GM04504 (cell line): Measurements from ENCODE around the gene CTRB2.
"Not testable (repeated sequence)": the region's sequence is repeated elsewhere in the genome, so short reads cannot be mapped to it uniquely, and the experiment has no call there.

Experiments
- DNase-seq: peaks from one replicate; pipeline ENCODE4 v3.0.0-alpha.2; 2012; ENCODE audit warnings: low read depth

The CTRB2 gene

DNA sequence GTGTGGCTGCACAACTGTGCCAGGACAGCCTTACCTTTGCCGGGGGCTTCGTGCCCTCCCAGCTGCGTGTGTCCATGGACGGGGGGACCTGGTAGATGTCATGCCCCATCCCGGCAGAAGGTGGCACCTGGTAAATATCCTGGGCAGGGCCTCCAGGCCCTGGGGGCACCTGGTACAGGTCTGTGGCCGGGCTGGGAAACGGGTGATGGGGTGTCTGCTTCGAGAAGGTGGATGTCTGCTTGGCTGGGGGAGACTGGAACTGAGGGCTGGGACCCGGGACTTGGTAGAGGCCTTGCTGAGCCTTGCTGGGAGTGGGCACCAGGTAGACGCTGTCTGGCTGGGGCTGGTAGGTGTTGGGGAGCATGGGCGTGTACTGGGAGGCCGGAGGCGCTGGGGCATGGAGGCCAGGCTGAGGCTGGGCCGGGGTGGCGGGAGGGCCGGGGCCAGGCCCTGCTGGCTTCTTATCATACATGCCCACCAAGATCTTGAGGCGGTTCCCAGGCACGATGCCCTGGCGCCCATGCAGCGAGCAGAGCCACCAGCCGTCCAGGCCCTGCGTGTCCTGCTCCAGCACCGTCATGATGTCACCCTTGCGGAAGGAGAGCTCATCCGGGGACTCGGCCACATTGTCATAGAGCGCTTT is 35.6 kb upstream of the CTRB2 start:
- DNase-seq: not testable (repeated sequence)

DNA sequence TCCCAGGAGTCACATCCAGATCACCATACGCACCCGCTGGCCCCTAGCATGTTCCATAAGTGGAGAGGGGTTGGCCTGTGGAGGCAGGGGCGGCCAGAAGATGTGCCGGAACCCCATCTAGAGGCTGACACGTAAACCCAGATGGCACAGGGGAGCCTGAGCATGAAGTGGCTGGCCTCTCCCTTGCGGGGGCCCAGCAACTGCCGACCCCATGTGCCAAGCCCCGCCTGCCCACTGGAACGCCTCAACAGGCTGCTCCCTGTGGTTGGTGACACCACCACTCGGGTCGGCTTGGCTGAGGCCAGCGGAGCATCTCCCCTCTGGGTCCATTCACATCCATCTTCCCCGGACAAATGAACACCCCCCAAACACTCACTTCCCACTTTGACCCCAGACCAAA is 35.0 kb upstream of the CTRB2 start:
- no peak for DNase-seq

DNA sequence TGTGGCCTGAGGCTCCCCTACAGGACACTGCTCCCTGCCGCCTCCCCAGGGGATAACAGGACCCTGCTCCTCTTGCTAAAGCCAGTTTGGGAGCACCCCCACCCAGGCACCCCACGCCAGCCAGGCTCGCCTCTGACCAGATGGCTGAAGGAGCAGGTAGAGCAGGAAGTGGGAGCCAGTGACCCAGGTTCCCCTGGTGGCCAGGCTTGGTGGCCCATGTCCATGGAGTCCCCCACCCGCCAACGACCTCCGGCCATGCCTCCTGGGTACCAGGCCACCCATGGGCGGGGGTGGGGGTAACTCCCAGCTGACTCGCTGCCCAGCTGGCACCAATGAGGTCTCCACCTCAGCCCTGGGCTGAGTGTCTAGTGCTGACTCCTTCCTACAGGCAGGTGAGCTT is 34.5 kb upstream of the CTRB2 start:
- no peak for DNase-seq

DNA sequence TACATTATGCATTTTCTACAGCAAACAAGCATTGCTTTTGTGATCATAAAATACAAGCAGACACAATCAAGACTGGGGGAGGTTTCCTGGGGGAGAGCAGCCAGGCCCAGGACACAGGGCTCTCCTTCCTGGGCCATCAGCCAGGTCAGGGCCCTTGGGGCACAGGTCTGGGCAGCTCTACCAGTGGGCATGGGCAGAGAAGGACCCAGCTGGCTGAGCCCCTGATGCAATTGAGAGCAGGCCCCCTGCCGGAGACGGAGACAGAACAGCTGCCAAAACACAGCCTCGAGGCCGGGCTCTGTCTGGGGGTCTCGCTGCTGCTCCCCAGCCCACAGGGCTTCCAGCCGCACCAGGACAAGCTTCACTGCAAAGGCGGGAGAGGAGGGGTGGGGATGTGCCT is 33.7 kb upstream of the CTRB2 start:
- DNase-seq: not testable (repeated sequence)

DNA sequence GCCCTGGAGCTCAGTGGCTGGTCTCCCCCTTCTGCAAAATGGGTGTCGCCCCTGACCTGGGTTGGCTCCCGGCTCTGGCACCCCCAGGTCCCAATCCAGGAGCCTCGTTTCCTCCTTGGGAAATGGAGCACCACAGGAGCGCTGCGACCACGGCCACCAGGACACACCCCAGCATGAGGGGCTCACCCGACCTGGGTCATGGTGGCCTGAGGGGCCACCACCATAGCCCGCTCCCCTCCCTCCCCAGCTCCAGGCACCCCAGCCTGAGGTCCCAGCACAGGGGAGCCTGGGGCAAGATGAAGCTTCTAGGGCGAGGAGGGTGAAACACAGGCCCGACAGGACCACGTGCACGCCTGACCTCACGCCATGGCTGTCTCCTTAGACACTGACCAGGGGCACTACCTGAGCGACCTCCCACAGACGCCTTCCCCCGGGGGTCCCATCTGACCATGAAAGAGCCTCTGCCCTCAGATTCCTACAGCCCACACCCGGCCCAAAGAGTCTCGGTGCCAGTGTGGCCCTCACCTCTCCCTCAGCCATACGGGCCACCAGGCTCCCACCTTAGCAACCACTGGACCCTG is 32.7 kb upstream of the CTRB2 start:
- no peak for DNase-seq

DNA sequence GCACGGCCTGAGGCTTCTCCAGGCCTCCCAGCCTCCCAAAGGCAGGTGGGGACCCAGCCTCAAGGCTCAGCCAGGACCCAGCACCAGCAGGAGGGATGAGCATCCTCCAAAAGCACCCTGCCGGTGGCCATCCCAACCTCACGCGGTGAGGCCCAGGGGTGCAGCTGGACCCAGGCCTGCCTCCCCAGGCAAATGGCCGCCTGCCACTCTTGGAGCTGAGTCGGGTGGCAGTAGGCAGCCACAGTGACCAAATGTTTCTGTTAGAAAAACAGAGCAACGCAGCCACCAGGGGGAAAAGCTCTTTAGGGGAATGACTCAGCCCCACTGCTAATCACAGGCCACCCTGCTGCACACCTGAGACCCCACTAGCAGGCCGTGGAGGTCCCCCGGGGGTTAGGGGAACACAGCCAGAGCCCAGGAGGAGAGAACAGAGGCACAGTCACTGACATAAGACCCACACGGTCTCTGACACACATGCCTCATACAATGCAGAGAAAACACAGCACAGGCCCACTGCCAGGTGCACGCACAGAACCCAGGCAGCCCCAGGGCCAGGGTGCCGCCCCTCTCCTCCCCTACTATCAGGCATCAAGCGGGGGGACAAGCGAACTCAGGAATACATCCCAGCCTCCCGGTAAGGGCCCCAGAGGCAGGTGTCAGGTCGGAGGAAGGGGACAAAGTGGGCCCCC is 32.0 kb upstream of the CTRB2 start:
- DNase-seq: no peak

DNA sequence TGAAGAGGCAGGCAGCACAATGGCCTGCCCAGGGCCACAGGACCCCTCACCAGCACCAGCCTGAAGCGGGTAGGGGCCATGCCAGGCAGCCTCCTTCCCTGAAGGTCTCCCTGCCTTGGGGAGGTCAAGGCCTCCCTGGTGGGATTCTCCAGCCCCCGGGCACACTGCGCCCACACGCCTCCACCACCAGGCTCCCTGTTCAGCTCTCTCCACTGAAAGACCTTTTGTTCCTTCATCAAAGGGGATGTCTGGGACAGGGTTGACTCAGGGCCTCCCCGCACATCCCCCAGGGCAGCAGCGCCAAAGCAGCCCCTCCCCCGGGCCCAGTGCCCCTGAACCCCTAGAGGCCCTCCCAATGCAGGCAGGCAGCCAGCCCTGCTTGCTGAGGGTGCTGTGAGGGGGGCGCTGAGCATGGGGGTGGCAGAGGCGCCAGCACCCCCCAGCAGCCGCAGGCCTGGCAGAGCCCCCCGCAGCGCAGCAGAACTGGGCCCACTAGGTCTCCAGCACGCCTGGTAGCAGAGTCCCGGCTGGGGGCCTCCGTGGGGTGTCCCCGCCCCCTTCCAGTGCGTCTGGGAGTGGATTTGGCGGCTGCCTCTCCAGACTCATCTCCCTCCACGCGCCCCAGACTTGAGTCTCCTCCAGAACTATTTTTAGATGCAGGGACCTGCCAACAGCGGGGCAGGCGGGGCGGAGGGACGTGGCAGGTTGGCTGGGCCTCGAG is 31.3 kb upstream of the CTRB2 start:
- peak; percentile 83 for DNase-seq

DNA sequence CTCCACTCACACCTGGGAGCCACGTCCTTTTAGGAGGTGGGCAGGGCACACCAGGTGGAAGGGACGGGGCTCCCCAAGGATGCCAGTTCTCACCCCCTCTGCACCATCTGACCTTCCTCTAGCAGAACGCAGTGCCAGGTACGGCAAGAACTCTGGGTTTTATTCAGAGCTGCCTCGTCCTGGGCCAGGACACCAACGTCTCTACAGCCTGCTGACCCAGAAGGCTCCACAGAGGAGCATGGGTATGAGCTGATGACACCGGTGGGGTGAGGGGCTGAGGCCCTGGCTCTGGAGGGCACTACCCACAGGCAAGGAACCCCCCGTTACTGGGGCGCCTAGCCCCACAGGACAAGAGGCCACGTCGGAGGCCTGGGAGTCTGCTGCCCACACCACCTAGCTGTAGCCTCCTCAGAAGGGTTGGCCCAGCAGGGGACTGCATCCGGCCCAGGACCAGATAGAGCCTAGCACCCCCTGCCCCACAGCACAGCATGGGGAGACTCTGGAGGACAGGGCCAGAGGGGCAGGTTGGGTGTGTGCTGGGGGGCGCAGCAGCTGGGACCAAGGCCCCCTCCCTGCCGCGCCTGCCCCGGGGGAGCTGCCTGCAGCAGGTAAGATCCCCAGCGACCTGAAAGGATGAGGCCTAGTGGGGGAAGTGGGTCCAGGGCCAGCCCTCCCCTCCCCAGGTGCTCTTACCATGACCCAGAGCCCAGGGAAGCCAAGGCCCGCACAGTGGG is 30.6 kb upstream of the CTRB2 start:
- DNase-seq: no peak

DNA sequence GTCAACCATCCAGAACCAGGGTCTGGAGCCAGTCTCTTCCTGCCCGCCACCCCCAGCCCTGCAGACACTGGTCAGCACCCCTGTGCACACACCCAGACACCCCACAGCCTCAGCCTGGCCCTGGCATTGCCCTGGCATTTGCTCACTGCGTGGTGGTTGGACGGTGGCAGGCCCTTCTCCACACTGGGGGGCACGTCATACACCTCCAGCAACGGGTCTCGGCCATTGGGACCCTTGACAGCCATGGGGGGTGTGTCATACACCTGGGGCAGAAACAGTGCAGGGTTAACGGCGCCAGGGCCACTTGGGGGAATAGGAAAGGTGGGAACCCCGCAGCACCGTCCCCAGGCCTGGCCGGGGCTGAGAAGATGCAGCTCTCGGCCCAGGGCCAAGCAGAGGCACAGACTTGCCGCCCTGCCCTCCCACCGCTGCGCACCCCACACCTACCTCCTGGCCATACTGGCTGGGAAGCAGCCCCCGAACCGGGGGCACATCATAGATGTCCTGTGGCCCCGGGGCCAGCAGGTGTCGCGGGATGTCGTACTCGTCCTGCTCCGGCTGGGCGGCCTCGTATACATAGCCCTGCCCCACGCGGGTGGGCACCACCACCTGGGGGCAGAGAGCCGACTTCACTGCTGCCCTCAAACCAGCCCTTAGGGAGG is 29.9 kb upstream of the CTRB2 start:
- DNase-seq: no peak

DNA sequence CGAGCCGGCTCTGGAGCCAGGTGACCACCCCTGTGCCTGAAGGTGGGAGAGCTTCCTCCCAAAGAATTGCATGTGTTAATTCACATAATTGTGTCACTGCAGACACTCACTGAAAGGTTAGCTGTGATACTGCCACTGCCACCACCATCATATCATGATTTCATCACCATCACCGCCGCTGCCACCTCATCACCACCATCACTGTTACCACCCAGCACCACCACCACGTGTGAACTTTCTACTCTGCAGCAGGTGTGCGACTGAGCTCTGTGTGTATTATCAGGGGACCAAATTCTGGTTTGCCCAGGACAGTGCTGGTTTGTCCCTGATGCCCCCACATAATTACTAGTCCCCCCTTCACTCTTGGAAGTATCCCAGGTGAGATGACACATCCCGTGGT is 29.3 kb upstream of the CTRB2 start:
- DNase-seq: no peak

DNA sequence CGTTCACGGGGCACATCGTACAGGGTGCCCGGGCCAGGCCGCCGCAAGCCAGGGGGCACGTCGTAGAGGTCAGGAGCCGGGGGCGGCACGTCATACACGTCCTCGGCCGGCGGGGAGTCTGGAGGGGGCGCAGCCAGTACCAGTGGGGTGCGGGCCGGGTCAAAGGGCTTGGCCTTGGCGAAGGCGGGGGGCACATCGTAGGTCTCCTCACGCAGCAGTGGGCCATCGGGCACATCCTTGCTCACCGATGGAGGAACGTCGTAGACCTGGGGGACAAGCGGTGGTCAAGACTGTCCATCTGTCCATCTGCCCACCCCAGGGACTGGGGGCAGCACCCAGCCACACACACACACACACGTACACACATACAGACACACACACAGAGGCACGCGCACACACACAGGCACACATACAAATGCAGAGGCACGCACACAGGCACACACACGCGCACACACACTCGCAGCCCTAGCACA is 28.8 kb upstream of the CTRB2 start:
- DNase-seq: no peak

DNA sequence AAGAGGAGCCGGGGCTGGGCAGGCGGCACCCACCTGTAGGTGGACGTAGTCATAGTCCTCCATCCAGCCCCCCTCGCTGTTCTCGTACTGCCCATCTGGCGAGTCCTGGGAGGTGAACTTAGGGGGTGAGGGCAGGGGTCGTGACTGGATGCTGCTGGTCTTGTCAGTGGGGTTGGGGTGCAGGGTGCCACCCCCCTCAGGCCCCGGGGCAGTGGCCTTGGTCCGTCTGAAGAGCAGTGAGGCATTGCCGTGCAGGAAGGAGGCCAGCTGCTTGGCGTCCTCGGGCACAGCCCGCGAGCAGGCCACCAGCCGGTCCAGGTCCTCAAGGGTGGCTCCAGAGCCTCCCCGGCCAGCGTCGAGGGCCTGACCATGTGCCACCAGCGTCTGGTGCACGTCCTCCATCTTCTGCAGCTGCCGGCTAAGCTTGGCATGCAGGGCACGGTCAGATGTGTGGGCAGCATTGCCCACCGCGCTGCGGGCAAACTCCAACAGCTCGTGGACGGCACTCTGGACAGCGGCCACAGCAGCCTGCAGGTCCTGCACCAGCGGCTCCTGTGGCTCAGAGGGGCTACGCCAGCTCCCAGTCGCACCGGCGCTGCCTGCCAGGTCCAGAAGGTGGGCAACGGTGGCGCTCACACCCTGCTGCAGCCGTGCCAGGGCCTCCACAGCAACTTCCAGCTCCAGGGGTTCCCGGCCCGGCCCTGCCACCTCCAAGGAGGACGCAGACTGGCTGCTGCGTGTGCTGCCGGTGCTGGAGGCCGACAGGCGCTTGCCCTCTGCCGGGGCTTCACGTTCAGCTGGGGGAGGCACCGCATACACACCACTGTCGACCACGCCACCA is 28.1 kb upstream of the CTRB2 start:
- DNase-seq: no peak

DNA sequence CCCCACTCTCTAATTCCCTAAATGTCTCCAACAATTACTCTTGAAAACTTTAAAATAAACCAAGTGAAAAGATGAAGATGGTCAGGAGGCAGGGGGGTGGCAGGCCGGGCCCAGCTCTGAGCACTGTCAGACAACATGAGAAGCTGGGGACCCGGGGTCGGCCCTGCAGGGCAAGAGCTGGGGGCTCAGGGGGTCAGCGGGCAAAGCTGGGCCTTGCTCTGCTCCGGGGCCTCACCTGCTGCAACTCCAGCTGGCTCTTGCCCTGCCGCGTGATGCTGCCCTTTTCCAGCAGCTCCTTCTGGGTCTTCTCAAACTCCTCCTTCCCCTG is 26.6 kb upstream of the CTRB2 start:
- no peak for DNase-seq

DNA sequence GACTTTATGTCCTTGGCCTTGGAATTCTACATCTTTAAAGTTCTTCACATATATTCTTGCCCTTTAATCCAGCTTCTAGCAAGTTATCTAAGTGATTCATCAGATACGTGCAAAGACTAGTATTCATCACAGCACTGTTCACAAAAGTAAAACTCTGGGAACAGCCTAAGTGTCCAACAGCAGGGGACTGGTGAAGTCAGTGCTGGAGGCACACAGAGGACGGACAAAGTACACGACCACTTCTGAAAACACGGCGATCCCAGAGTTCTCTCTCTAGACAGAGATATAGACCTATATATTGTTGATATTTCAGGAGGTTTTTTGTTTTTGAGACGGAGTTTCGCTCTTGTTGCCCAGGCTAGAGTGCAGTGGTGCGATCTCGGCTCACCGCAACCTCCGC is 24.6 kb upstream of the CTRB2 start:
- DNase-seq: no peak

DNA sequence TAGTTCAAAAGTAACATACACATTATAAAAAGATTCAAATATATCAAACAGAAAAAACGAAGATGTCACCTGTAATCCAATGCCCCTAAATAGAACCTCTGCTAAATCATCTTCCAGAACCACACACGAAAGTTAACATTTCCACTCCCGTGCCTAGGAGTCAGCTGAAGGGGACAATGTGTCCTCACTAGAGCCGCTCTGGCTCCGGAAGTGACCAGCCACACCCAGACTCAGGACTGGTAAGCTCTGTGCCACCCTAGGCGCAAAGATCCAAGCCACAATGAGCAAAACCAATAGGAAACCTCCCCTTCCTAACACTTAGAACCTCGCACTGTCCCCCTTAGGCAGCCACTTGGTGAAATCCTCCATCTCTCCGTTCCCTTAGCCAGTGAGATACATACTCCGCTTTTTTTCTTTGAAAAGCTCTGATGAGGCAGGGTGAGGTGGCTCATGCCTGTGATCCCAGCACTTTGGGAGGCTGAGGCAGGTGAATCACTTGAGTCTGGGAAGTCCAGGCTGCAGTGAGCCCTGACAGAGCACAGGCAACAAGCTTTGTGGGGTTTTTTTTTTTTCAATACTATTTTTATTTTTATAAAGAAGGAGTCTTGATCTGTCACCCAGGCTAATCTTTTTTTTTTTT is 23.6 kb upstream of the CTRB2 start:
- DNase-seq: no peak

DNA sequence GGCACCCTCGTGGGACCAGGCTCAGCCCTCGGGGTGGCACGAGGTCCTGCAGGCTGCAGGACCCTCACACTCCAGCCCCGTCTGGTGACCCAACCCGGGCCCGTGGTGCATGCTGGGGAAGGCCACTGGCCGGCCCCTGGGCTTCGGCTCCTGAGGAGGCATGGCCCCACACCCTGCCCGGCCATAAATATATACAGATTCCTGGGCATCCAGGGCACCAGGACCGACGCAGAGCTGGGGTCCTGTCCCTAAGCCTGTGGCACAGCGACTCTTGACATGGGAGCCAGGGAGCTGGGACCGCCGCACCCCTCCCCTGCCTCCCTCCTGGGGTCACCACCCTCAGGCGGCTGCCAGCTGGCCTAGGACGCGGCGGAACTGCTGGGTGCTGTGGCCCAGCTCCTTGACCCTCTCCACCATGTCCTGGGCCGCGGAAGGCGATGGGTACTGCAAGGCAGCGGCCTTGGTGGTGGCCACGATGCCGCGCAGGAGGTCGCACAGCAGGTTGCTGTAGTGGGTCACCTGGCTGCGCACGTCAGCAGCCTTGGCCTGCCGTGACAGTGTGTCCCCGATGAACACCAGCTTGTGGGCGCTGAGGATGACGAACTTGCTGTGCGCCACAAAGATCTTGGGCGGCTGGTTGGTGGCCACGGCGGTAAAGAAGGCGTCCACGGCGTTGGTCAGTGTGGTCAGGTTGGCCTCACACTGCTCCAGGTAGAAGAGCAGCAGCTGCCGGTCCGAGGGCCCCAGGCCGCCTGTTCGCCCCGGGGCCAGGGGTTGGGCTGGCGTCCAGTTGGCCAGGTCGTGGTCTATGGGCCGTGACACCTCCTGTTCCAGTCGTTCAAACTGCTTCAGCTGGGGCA is 22.4 kb upstream of the CTRB2 start:
- no peak for DNase-seq

DNA sequence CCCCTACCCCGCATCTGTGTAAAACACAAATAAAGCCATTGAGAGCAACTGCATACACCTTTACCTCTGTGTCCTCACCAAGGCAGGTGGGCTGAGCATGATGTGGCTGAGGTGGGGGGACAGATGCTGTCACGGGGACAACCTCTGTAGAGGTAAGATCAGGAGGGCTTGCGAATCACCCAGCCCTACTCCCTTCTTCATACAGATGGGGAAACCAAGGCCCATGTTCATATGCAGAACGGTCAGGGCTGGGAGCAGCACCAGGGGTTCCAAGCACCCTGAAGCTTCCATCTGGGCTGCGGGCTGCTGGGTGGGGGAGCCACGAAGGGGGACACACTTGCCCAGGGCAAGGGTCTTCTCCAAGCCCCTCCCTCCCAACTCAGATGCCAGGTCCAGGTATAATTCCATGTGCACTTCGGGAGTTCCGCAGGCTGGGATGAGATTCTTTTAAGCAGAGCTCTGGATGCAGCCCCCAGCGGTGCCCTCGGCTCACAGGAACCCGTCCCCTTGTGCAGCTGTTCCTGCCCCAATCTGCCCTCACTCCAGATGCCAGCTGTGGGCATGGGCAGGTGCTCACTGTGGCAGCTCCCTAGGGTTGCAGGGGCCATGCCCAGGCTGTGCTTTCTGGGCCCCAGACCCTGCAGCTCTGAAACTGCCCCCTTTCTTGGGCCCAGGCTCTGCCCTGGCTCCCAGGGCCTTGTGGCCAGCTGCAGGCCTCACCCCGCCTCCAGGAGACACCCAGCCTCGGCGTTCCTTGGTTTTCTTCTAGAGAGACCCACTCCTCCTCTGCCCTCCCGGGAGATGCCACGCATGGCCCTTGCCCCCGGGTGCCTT is 21.4 kb upstream of the CTRB2 start:
- DNase-seq: no peak

DNA sequence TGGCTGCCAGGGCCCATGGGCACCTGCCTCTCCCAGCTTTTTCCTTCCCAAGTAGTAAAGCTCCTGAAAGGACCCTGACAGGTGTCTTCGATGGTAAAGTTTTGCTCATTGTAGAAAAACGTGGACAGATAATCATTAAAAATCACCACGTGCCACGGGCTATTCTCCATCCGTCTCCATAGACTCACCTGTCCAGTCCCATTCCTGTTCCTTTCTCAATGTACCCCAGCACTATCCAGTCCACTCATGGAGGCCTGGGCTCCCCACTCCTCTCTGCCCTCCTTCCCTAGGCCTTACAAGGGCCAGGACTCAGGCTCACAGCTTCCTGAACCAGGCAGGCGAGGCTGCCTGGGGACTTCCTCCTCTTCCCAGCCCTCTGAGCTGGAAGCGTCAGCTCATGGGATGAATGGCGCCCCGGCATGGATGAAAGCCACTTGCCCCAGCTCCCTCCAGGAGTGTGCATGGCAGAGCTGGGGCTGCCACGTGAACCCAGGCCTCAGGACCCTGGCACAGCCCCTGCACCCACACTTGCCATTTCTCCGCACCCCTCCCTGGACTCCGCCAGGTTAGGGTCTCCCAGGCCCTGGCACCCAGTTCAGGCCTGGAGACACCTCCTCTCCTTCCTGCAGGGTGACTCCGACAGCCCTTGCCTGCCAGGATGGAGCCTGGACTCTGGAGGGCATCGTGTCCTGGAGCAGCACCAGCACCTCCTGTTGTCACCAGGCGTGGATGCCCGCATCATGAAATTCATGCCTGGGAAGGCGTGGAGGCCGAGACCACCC is 20.6 kb upstream of the CTRB2 start:
- no peak for DNase-seq
